Measurements from ENCODE around the gene USP34.
"Not testable (repeated sequence)": the region's sequence is repeated elsewhere in the genome, so short reads cannot be mapped to it uniquely, and the experiment has no call there.

USP34 gene

GRCh38 chr2:61184263-61184662 lies 286.6 kb downstream of the USP34 start:
- no peak for DNase-seq (ENCODE audit: low spot score)

GRCh38 chr2:61183795-61184194 lies 287.1 kb downstream of the USP34 start:
- DNase-seq (ENCODE audit: low spot score) = no peak

- no peak for DNase-seq (ENCODE audit: low spot score)
Measured at GRCh38 chr2:61182059-61182383, 288.9 kb downstream of the USP34 start.

GRCh38 chr2:61181382-61182058 lies 289.4 kb downstream of the USP34 start:
- no peak for DNase-seq (ENCODE audit: low spot score)

GRCh38 chr2:61180686-61181085 lies 290.2 kb downstream of the USP34 start:
- DNase-seq (ENCODE audit: low spot score) = no peak

- peak; percentile 80 for DNase-seq (ENCODE audit: low spot score)
Measured at GRCh38 chr2:61179701-61180639, 290.9 kb downstream of the USP34 start.

GRCh38 chr2:61178603-61179545 lies 292.0 kb downstream of the USP34 start:
- no peak for DNase-seq (ENCODE audit: low spot score)

- DNase-seq (ENCODE audit: low spot score) = no peak
Measured at GRCh38 chr2:61177727-61178549, 292.9 kb downstream of the USP34 start.

GRCh38 chr2:61176755-61177726 lies 293.8 kb downstream of the USP34 start:
- DNase-seq (ENCODE audit: low spot score) = peak; percentile 99

GRCh38 chr2:61175036-61175435 lies 295.9 kb downstream of the USP34 start:
- no peak for DNase-seq (ENCODE audit: low spot score)

GRCh38 chr2:61173116-61173515 lies 297.8 kb downstream of the USP34 start:
- no peak for DNase-seq (ENCODE audit: low spot score)

GRCh38 chr2:61172671-61173070 lies 298.2 kb downstream of the USP34 start:
- no peak for DNase-seq (ENCODE audit: low spot score)

- DNase-seq (ENCODE audit: low spot score) = no peak
Measured at GRCh38 chr2:61167579-61167978, 303.3 kb downstream of the USP34 start.

- no peak for DNase-seq (ENCODE audit: low spot score)
Measured at GRCh38 chr2:61165946-61166345, 304.9 kb downstream of the USP34 start.

- not testable (repeated sequence) for DNase-seq (ENCODE audit: low spot score)
Measured at GRCh38 chr2:61165082-61165481, 305.8 kb downstream of the USP34 start.

- no peak for DNase-seq (ENCODE audit: low spot score)
Measured at GRCh38 chr2:61162721-61163120, 308.2 kb downstream of the USP34 start.

GRCh38 chr2:61161888-61162287 lies 309.0 kb downstream of the USP34 start, which contains the start of gene C2orf74:
C2orf74 (plus strand) TSS chr2:61162188; CDS start chr2:61162515, 327 bp downstream.
- DNase-seq (ENCODE audit: low spot score) = no peak

- no peak for DNase-seq (ENCODE audit: low spot score)
Measured at GRCh38 chr2:61158356-61158955, 312.4 kb downstream of the USP34 start.

GRCh38 chr2:61157371-61158003 lies 313.4 kb downstream of the USP34 start:
- no peak for DNase-seq (ENCODE audit: low spot score)

All from AG20443 (cell line).